Measurements from ENCODE around the gene SALL1. TPM values are rescaled to one million over a fixed set of nuclear protein-coding genes. Genes with fewer than 3 reads are reported as not detected.

The SALL1 gene
- total RNA-seq, result not detected
- not detected for total RNA-seq (2013)

GRCh38 chr16:51150888-51151320 is at the start of gene SALL1:
TSS of gene SALL1 (minus strand) at chr16:51151270. CDS start at chr16:51151241, 29 bp downstream.
- ATAC-seq (no peak), DNase-seq (no peak)
- Histone ChIP-seq H3K4me1 (ENCODE audit: control insufficient read depth, insufficient read depth, low read length) (no peaks in the 10 kb centered on the region), H3K4me3 (ENCODE audit: low read length) (no peak within 1 kb of the TSS), H3K27ac (ENCODE audit: low read length) (no peak within 1 kb of the TSS), H3K27me3 (ENCODE audit: control insufficient read depth, insufficient read depth, low read length) (peaks cover 16% of the 10 kb centered on the region), H3K36me3 (ENCODE audit: control insufficient read depth, insufficient read depth, low read length) (no peaks in the 10 kb centered on the region), H3K9me3 (ENCODE audit: control insufficient read depth, insufficient read depth, low read length) (no peaks in the 10 kb centered on the region)
- intact Hi-C loops (cut with micrococcal nuclease), result no loop called here
- no peak for TF ChIP-seq CTCF (IDR thresholded peaks at IDR 0.05)
- Mint-ChIP-seq H3K27me3 (ENCODE audit: low read depth in 2 of 2) (peaks cover 51 to 59% of the 10 kb centered on the region in 2 donors), H3K9me3 (no peaks in the 10 kb centered on the region), H3K4me3 (no peak within 1 kb of the TSS), H3K4me1 (no peaks in the 10 kb centered on the region), H3K36me3 (no peaks in the 10 kb centered on the region), H3K27ac (no peak within 1 kb of the TSS)
- WGBS (ENCODE audit: insufficient coverage), result 4% methylated on average over 38 of the region's 38 CpGs

- Mint-ChIP-seq H3K9me3 (peaks cover 2 to 8% of the 10 kb centered on the region in 2 donors), H3K4me1 (no peaks in the 10 kb centered on the region), H3K27me3 (ENCODE audit: low read depth in 2 of 2) (no peaks in the 10 kb centered on the region), H3K36me3 (no peaks in the 10 kb centered on the region), H3K4me3 (no peak overlapping the region), H3K27ac (no peak overlapping the region)
- Histone ChIP-seq H3K4me1 (ENCODE audit: control insufficient read depth, insufficient read depth, low read length) (no peaks in the 10 kb centered on the region), H3K27me3 (ENCODE audit: control insufficient read depth, insufficient read depth, low read length) (no peaks in the 10 kb centered on the region), H3K36me3 (ENCODE audit: control insufficient read depth, insufficient read depth, low read length) (no peaks in the 10 kb centered on the region), H3K27ac (ENCODE audit: low read length) (no peak overlapping the region), H3K9me3 (ENCODE audit: control insufficient read depth, insufficient read depth, low read length) (no peaks in the 10 kb centered on the region), H3K4me3 (ENCODE audit: low read length) (no peak overlapping the region)
- no peak for ATAC-seq
- intact Hi-C loops (cut with micrococcal nuclease), result no loop called here
- WGBS (ENCODE audit: insufficient coverage), result 100% methylated on average over 1 of the region's 2 CpGs
- TF ChIP-seq CTCF (IDR thresholded peaks at IDR 0.05), result no peak
- DNase-seq, result no peak
Observed at GRCh38 chr16:51200793-51201192, 49.7 kb upstream of the SALL1 start.

GRCh38 chr16:51197953-51198748 is 47.1 kb upstream of the SALL1 start:
- Mint-ChIP-seq H3K9me3 (peaks cover 2 to 5% of the 10 kb centered on the region in 2 donors), H3K27ac (no peak overlapping the region), H3K27me3 (ENCODE audit: low read depth in 2 of 2) (no peaks in the 10 kb centered on the region), H3K36me3 (no peaks in the 10 kb centered on the region), H3K4me1 (no peaks in the 10 kb centered on the region), H3K4me3 (no peak overlapping the region)
- ATAC-seq (no peak), DNase-seq (no peak)
- no peak for TF ChIP-seq CTCF (IDR thresholded peaks at IDR 0.05)
- no peak overlapping the region for H3K4me3 ChIP-seq (ENCODE audit: low read length)
- intact Hi-C loops (cut with micrococcal nuclease), result no loop called here
- H3K9me3 ChIP-seq (ENCODE audit: control insufficient read depth, insufficient read depth, low read length), result no peaks in the 10 kb centered on the region
- no peaks in the 10 kb centered on the region for H3K27me3 ChIP-seq (ENCODE audit: control insufficient read depth, insufficient read depth, low read length)
- H3K36me3 ChIP-seq (ENCODE audit: control insufficient read depth, insufficient read depth, low read length), result no peaks in the 10 kb centered on the region
- 76% methylated on average over 8 of the region's 8 CpGs for WGBS (ENCODE audit: insufficient coverage)
- no peak overlapping the region for H3K27ac ChIP-seq (ENCODE audit: low read length)
- no peaks in the 10 kb centered on the region for H3K4me1 ChIP-seq (ENCODE audit: control insufficient read depth, insufficient read depth, low read length)

All from natural killer cell (primary cell).